Immature natural killer cell (primary cell): ENCODE measurements around the gene CACNA1C. TPM values are rescaled to one million over a fixed set of nuclear protein-coding genes. Genes with fewer than 3 reads are reported as not detected.

Experiments used
- DNase-seq, 3 donors: peaks; one replicate each; pipeline ENCODE4 v3.0.0; 2022; ENCODE audit warnings: mixed read lengths in 1 of 3
- H3K27ac Mint-ChIP-seq, 6 donors: one replicate each; pipeline ENCODE4 v1.8.0; 2020; ENCODE audit warnings: mixed read lengths in 6 of 6, mild to moderate bottlenecking in 5 of 6, inconsistent platforms in 4 of 6, moderate library complexity in 3 of 6
- H3K27me3 Mint-ChIP-seq, 3 donors: one replicate each; pipeline ENCODE4 v1.8.0; 2020 to 2021; ENCODE audit warnings: low read depth in 3 of 3, mild to moderate bottlenecking in 3 of 3, mixed read lengths in 3 of 3, moderate library complexity in 3 of 3, inconsistent platforms in 1 of 3
- H3K36me3 Mint-ChIP-seq, 3 donors: one replicate each; pipeline ENCODE4 v1.8.0; 2020; ENCODE audit warnings: mixed read lengths in 3 of 3, inconsistent platforms in 2 of 3, mild to moderate bottlenecking in 2 of 3
- H3K4me1 Mint-ChIP-seq, 2 donors: one replicate each; pipeline ENCODE4 v1.8.0; 2020; ENCODE audit warnings: inconsistent platforms in 2 of 2, mild to moderate bottlenecking in 2 of 2, mixed read lengths in 2 of 2, moderate library complexity in 1 of 2
- H3K4me3 Mint-ChIP-seq, 5 donors: one replicate each; pipeline ENCODE4 v1.8.0; 2020; ENCODE audit warnings: mild to moderate bottlenecking in 5 of 5, mixed read lengths in 5 of 5, inconsistent platforms in 3 of 5, moderate library complexity in 3 of 5
- H3K9me3 Mint-ChIP-seq, 6 donors: one replicate each; pipeline ENCODE4 v1.8.0; 2020; ENCODE audit warnings: mild to moderate bottlenecking in 6 of 6, mixed read lengths in 6 of 6, inconsistent platforms in 4 of 6, moderate library complexity in 3 of 6
- polyA plus RNA-seq, 3 donors: library from polyadenylated mRNA; unstranded; fragments of 300-500 nt; fragmentation: Illumina TruSeq; gene quantifications; one replicate each; pipeline ENCODE4 v1.2.3, GENCODE V29; 2021

Gene CACNA1C
- polyA plus RNA-seq, 3 donors from 2014 or later = 0.05 to 0.36 (median 0.12) TPM

DNA sequence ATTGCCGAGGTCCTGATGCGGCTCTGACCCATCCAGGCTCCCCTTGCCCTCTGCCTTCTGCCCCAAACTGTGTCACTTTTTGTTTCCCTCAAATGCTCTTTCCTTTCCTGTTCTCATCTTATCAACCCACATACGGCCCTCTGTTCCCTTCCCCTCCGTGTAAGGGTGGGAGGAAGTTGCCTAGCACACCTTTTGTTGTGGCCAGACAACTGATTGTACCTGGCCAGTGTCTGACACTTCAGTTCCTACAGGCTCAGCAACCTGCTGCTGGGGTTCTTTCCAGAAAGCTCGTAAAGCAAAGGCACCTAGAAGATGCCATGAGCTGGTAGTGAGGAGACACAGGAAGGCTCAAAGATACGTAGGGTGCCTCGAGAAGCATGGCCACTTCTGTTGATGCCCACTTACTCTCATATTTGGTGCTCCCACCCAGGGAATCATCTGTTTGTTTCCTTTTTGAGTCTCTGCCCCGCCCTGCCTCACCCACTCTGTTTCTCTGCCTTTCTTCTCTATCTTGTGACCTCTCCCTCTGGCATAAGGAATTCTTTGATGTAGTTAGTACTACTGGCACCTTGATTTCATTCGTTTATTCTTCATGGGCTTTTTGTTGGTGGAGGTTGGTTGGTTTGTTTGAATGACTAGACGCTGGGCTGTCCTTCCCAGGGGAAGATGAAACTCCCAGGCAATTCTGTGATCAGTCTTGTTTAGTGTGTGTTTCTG is 589.5 kb downstream of the CACNA1C start:
- Mint-ChIP-seq H3K9me3 (no peaks in the 10 kb centered on the region), H3K27me3 (peaks cover 7 to 24% (median 17%) of the 10 kb centered on the region in 3 donors), H3K27ac (no peak overlapping the region), H3K4me1 (peaks cover 0 to 2% of the 10 kb centered on the region in 2 donors), H3K4me3 (no peak overlapping the region), H3K36me3 (peaks cover 0 to 4% (median 0%) of the 10 kb centered on the region in 3 donors)
- no peak for DNase-seq

DNA sequence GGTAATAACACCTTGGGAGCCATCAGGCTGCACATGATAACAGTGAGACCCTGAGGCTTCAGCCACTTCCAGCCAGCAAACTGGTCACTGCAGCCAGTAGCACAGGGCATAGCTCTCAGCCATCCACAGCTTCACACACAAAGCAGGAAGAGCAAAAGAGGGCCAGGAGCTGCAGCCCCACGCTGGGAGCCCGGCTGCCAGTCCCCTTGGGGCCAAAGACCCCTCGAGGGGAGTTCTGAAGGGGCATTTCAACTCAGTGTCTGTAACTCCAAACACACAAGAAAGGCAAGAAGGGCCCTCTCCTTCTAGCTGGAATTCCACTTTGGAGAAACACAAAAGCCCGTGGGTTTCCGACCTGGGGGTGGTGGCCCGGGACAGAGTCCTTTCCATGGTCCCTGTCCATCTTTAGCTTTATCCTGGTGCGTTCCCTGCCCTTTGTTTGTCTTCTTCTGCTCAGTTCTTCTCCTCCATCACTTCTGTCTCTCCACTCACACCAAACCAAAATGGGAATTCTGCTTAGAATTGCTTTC is 590.2 kb downstream of the CACNA1C start:
- Mint-ChIP-seq H3K27ac (no peak overlapping the region), H3K4me3 (no peak overlapping the region), H3K36me3 (peaks cover 0 to 4% (median 0%) of the 10 kb centered on the region in 3 donors), H3K27me3 (peaks cover 7 to 23% (median 17%) of the 10 kb centered on the region in 3 donors), H3K4me1 (peaks cover 0 to 2% of the 10 kb centered on the region in 2 donors), H3K9me3 (no peaks in the 10 kb centered on the region)
- DNase-seq = no peak

DNA sequence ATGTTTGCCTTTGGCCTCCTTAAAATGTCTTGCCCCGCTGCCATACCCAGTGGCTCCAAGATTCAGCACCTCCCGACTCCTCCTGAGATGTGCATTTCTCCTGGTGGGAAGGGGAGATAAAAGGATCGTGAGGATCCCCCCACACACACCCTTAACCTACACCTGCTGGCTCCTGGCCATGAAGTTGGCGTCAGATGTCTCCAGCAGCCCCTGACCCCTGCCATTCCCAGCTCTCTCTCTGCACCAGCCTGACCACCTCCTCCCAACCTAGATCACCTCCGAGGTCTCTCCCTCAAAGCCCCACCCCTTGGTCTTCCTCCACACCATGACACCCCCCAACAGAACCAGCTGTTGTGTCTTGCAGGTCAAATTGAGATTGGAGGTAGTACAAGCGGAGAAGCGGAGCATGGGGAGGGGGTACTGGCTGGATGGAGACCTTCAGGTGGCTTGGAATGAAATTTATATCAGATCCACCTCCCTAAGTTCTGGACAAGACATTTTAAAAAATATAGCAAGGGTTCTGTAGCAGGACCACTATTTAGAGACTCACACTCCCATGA is 590.9 kb downstream of the CACNA1C start:
- peaks cover 7 to 18% (median 14%) of the 10 kb centered on the region in 3 donors for H3K27me3 Mint-ChIP-seq
- peaks cover 0 to 4% (median 0%) of the 10 kb centered on the region in 3 donors for H3K36me3 Mint-ChIP-seq
- DNase-seq = no peak
- H3K27ac Mint-ChIP-seq = no peak overlapping the region
- no peaks in the 10 kb centered on the region for H3K9me3 Mint-ChIP-seq
- H3K4me3 Mint-ChIP-seq = no peak overlapping the region
- peaks cover 0 to 2% of the 10 kb centered on the region in 2 donors for H3K4me1 Mint-ChIP-seq

DNA sequence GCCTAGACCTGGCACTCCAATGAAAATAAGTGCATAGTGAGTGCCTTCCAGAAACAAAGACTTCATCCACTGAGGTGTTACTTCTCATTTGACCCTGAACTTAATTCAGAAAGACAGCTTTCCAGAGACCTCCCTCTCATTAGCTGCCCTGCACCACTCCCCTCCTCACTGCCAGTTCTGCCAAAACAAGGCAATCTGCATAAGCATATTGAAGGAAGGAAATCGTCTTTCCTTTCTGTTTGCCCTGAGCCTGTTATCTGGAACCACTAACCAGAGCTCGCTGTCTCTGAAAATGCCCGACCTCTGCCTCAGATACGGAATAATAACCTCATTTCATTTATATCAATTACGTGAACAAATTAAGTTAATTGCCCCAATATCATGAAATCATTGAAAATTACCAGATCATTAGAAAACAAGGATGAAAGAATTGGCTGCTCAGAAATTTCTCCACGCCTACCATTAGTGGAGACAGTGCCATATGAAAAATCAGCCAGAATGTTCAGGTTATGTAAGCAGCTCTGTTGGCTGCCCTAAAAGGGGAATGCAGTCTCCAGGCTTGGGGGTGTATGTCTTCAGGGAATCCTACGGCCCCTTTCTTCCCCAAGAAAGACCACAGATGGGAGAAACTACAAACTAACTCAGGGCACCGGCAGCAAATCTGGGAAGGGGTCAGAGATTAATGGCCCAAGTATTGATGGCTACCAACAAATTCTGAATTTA is 592.1 kb downstream of the CACNA1C start:
- H3K4me3 Mint-ChIP-seq = no peak overlapping the region
- no peaks in the 10 kb centered on the region for H3K9me3 Mint-ChIP-seq
- H3K4me1 Mint-ChIP-seq = peaks cover 0 to 2% of the 10 kb centered on the region in 2 donors
- DNase-seq = no peak
- H3K36me3 Mint-ChIP-seq = peaks cover 0 to 4% (median 0%) of the 10 kb centered on the region in 3 donors
- no peak overlapping the region for H3K27ac Mint-ChIP-seq
- H3K27me3 Mint-ChIP-seq = peaks cover 10 to 17% (median 16%) of the 10 kb centered on the region in 3 donors

DNA sequence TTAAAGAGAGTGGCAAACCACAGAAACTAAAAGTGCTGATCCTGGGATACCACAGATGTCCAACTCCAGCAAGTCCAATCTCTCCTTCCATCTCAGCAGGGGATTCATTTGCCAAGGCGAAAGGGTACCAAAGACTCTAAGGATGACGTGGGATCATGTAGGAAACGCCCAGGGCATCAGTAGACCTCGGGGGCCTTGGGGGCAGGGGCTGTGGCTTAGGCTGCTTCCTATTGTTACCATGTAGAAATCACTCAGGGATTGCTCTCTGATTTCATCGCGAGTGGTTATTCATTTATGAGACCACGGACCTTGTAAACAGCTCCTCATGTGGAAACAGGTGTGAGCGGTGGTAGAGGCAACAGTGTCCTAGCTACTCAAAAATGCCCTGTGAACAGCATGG is 592.7 kb downstream of the CACNA1C start:
- H3K9me3 Mint-ChIP-seq = no peaks in the 10 kb centered on the region
- no peak overlapping the region for H3K4me3 Mint-ChIP-seq
- H3K27ac Mint-ChIP-seq = no peak overlapping the region
- peaks cover 0 to 2% of the 10 kb centered on the region in 2 donors for H3K4me1 Mint-ChIP-seq
- peaks cover 12 to 17% (median 16%) of the 10 kb centered on the region in 3 donors for H3K27me3 Mint-ChIP-seq
- DNase-seq = no peak
- peaks cover 0 to 4% (median 0%) of the 10 kb centered on the region in 3 donors for H3K36me3 Mint-ChIP-seq

DNA sequence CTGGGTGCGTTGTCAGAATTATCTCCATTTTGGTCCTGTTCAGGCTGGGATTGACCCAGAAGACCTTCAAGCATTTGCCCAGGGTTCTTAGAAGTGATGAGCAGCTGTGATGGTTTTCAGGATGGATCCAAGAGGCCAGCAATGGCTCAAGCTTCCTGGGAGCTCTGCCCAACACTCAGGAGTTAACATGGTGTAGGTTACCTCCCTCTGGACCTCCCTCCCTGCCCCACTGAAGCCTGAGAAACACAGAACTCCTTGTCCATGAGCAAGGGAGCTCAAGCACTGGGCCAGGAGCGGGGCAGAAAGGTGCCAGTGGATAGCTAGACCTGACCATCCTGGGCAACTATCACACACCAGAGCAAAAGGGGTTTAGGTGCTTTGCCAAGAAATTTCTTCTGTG is 593.6 kb downstream of the CACNA1C start:
- Mint-ChIP-seq H3K27me3 (peaks cover 13 to 16% (median 15%) of the 10 kb centered on the region in 3 donors), H3K4me3 (no peak overlapping the region), H3K36me3 (peaks cover 0 to 4% (median 0%) of the 10 kb centered on the region in 3 donors), H3K9me3 (no peaks in the 10 kb centered on the region), H3K4me1 (peaks cover 0 to 2% of the 10 kb centered on the region in 2 donors), H3K27ac (no peak overlapping the region)
- DNase-seq = no peak

DNA sequence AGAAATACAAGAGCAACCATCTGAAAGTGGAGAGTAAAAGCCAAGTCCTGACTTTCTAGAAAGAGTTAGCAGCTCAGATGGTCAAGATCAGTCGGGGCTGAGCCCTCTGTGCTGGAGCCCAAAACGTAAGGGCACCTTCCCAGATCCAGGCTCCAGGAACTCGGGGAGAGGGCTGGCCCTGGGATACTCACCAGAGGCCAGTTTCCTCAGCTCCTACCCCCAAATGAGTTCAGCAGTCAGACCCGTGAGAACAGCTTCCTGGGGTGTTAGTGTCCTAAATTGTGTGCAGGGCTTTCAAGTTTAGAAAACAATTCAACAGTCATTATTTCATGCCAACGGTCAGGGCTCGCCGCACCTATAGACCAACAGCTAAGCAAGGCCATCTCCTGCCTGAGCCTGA is 594.4 kb downstream of the CACNA1C start:
- Mint-ChIP-seq H3K4me3 (no peak overlapping the region), H3K27me3 (peaks cover 11 to 16% (median 15%) of the 10 kb centered on the region in 3 donors), H3K36me3 (peaks cover 0 to 4% (median 0%) of the 10 kb centered on the region in 3 donors), H3K27ac (no peak overlapping the region), H3K4me1 (peaks cover 0 to under 1% of the 10 kb centered on the region in 2 donors), H3K9me3 (no peaks in the 10 kb centered on the region)
- no peak for DNase-seq

DNA sequence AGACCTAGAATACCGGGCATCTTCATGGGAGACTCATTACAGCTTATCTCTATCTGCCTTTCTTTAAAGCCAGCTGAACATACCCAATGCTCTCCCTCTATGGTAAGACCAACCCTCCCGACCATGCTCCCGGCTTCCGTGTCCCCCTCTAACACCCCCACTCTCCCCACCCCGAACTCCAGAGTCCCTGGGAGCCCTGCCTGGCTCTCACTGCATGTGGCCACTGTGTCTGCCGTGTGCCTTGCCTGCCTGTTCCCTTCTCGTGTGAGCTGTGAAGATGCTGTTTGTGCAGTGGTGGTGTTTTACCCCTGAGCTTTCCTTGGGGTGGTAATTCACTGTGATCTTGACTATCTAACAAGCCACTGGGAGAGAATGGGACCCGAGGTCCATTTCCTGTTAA is 595.6 kb downstream of the CACNA1C start:
- no peak for DNase-seq
- H3K9me3 Mint-ChIP-seq = no peaks in the 10 kb centered on the region
- no peaks in the 10 kb centered on the region for H3K4me1 Mint-ChIP-seq
- peaks cover 0 to under 1% (median 0%) of the 10 kb centered on the region in 3 donors for H3K36me3 Mint-ChIP-seq
- peaks cover 11 to 16% (median 12%) of the 10 kb centered on the region in 3 donors for H3K27me3 Mint-ChIP-seq
- no peak overlapping the region for H3K4me3 Mint-ChIP-seq
- no peak overlapping the region for H3K27ac Mint-ChIP-seq

DNA sequence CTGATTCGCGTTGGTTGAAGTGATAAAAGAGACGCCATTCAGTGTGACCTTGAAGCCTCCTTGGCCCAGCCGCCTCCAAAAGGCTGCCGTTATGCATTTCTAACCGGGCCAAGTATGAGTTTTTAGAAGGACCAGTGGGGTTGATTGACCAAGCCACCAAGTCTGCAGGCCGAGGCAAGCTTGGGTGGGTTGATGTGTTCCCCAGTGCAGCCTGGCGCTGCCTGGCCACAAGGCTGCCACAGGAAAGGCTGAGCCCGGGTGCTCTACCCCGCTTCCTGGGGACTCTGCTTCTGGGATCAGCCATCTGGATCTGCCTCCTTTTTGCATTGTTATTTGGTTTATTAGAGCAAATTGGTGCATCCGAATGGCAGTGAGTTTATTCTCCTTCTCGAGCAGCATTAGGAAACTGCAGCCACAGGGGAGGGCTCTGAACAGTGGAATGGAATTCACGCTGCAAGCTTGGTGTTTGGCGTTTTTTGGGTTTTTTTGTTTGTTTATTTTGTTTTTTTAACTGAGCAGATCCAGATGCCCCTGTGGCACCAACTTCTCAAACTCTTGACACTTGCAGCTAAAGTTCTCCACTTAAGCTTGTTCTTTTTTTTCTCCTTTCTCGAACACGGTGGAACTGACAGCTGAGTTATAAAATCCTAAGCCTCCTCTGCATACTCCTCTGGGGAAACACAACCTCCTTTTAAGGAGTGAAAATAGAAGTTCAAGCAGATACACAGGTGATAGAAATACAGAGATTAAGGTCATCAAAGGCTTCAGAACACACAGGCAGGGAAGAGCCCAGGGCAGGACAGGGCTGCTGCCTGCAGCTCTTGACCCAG is 596.6 kb downstream of the CACNA1C start:
- Mint-ChIP-seq H3K4me3 (no peak overlapping the region), H3K27ac (no peak overlapping the region), H3K4me1 (no peaks in the 10 kb centered on the region), H3K36me3 (no peaks in the 10 kb centered on the region), H3K27me3 (peaks cover 7 to 11% (median 9%) of the 10 kb centered on the region in 3 donors), H3K9me3 (no peaks in the 10 kb centered on the region)
- no peak for DNase-seq

DNA sequence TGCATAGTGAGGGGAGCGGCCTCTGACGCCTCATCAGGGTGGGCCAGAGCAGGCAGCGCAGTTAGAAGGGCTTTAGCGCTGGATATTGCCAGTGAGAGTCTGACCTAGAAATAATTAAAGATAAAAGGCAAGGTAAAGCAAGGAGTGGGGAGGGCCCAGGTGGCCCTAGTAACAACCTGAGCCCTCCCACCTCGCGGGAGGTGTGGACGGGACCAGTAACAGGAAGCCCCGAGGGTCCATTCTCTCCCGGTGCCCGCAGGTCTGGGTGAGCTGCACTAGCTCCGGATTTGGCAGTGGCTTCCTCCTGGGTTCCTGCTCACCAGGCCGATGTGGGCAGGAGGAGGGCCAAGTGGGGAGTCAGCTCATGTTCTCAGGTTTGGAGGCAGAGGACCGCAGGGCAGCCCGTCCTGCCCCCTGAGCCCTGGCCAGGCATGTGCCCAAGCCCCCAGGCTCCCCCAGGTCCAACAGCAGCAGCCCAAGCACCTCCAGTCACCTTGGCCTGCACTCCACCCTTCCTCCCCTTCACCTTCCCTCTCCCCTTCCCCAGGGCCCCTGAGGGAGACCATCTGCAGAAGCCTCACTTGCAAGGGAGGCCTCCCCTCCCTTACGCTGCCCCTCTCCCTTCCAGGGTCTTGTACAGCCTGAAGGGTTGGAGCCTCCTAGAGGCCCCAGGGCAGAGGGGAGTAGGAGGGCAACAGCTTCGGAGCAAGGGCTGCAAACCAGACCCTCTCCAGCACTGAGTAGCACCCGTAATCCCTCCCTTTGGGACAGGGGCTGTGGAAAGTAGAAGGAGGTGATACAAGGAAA is 597.7 kb downstream of the CACNA1C start:
- H3K36me3 Mint-ChIP-seq = no peaks in the 10 kb centered on the region
- H3K27me3 Mint-ChIP-seq = peaks cover 5 to 9% (median 5%) of the 10 kb centered on the region in 3 donors
- H3K27ac Mint-ChIP-seq = no peak overlapping the region

DNA sequence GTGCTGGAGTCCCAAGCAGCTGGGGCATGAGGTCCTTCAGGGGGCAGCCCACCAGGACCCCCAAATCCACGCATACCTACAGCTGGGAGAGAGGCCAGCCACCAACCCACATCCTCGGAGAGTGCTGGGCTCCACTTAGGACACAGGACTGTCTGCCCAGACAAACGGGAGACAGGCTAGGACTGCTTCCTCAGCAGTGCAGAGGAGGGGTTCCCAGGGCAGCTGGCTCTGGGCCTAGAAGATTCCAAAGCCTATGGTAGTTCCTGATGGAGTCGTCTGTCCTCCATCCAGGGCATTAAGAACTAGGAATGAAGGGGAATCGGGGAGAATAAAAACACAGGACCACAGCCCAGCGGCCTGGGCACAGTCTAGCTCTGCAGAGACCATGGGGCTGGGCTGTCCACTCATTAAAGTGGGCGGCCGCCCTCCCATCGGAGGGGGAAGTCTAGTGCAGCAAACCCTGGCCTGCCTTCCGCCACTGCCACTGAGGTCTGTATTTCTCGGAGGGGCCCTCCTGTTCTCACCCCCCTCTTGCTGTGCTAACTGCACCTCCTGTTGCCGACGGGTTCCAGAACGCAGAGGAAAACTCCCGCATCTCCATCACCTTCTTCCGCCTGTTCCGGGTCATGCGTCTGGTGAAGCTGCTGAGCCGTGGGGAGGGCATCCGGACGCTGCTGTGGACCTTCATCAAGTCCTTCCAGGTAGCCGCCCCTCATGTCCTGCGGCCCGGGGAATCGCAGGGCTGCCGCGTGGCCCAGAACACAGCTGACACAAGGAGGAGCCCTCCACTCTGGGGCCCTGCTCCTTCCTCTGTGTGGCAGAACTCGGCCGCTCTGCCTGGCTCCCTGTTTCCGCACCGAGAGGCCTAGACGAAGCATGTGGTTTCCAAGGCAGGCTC is 598.5 kb downstream of the CACNA1C start:
- Mint-ChIP-seq H3K9me3 (peaks cover 0 to under 1% (median 0%) of the 10 kb centered on the region in 6 donors), H3K4me1 (no peaks in the 10 kb centered on the region), H3K27me3 (peaks cover 5% of the 10 kb centered on the region in 3 donors), H3K4me3 (no peak overlapping the region), H3K36me3 (no peaks in the 10 kb centered on the region), H3K27ac (no peak overlapping the region)
- DNase-seq = no peak

More for the DNA sequence above, 597.7 kb downstream of the CACNA1C start:
- Mint-ChIP-seq H3K4me3 (no peak overlapping the region), H3K9me3 (no peaks in the 10 kb centered on the region), H3K4me1 (no peaks in the 10 kb centered on the region)
- no peak for DNase-seq

DNA sequence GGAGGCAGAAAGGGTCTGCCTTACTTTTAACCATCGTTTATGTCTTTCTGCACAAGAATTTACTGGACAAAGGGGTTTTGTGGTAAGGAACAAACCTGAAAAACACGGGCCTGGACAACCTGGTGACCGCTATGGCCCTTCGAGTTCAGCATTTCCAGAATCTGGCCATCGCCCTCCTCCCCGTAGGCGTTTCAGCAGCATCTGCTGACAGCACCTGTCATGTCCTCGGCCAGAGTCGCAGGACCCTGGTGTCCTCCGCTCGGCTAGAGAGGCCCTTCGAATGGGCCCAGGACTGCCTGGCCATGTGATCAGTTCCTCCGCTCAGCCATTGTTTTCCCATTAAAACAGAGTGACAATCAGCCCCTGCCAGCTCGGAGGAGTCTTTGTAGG is 599.2 kb downstream of the CACNA1C start:
- no peaks in the 10 kb centered on the region for H3K4me1 Mint-ChIP-seq
- H3K4me3 Mint-ChIP-seq = no peak overlapping the region
- DNase-seq = no peak
- no peak overlapping the region for H3K27ac Mint-ChIP-seq
- H3K27me3 Mint-ChIP-seq = peaks cover 2 to 5% (median 2%) of the 10 kb centered on the region in 3 donors
- H3K36me3 Mint-ChIP-seq = no peaks in the 10 kb centered on the region
- H3K9me3 Mint-ChIP-seq = peaks cover 0 to 2% (median 0%) of the 10 kb centered on the region in 6 donors
